GM23248 (cell line): ENCODE data around the gene DMRTC2. TPM values are rescaled to one million over a fixed set of nuclear protein-coding genes. Genes with fewer than 3 reads are reported as not detected.

Source experiments
- DNase-seq: peaks from one replicate; pipeline ENCODE4 v3.0.0-alpha.2; 2015
- H2AFZ ChIP-seq: fragments of 200-600 bp; sonication (generic); 2 replicates; pipeline ENCODE4 v1.6.1; 2016; ENCODE audit warnings: antibody characterized with exemption
- H3F3A ChIP-seq: fragments of 200-600 bp; sonication (generic); 2 replicates; pipeline ENCODE4 v1.6.1; 2016; ENCODE audit warnings: mild to moderate bottlenecking, antibody characterized with exemption, mixed run types; ENCODE audit not compliant: insufficient read depth
- H3K27ac ChIP-seq: fragments of 200-600 bp; sonication (generic); 2 replicates; pipeline ENCODE4 v1.5.1; 2016; ENCODE audit warnings: mild to moderate bottlenecking
- H3K27me3 ChIP-seq: fragments of 200-600 bp; sonication (generic); replicated peaks from 2 replicates; pipeline ENCODE4 v1.6.1; 2016; ENCODE audit warnings: mild to moderate bottlenecking; ENCODE audit not compliant: insufficient read depth
- H3K36me3 ChIP-seq: fragments of 200-600 bp; sonication (generic); 2 replicates; pipeline ENCODE4 v1.6.1; 2016; ENCODE audit warnings: low read depth, mild to moderate bottlenecking
- H3K4me1 ChIP-seq: fragments of 200-600 bp; sonication (generic); 2 replicates; pipeline ENCODE4 v1.6.1; 2016; ENCODE audit warnings: mild to moderate bottlenecking; ENCODE audit not compliant: insufficient read depth
- H3K4me2 ChIP-seq: fragments of 200-600 bp; sonication (generic); one replicate; pipeline ENCODE4 v1.6.1; 2016; ENCODE audit warnings: mild to moderate bottlenecking; ENCODE audit not compliant: unreplicated experiment
- H3K4me3 ChIP-seq: fragments of 200-600 bp; sonication (generic); 2 replicates; pipeline ENCODE4 v1.5.1; 2016; ENCODE audit warnings: mild to moderate bottlenecking
- H3K79me2 ChIP-seq: fragments of 200-600 bp; sonication (generic); 2 replicates; pipeline ENCODE4 v1.6.1; 2016; ENCODE audit warnings: mild to moderate bottlenecking; ENCODE audit not compliant: insufficient read depth
- H3K9ac ChIP-seq: fragments of 200-600 bp; sonication (generic); 2 replicates; pipeline ENCODE4 v1.6.1; 2016; ENCODE audit warnings: mild to moderate bottlenecking
- H3K9me2 ChIP-seq: fragments of 200-600 bp; sonication (generic); 2 replicates; pipeline ENCODE4 v1.6.1; 2016; ENCODE audit warnings: mixed run types, mild to moderate bottlenecking, moderate library complexity; ENCODE audit not compliant: insufficient read depth
- H3K9me3 ChIP-seq: fragments of 200-600 bp; sonication (generic); one replicate; pipeline ENCODE4 v1.6.1; 2017; ENCODE audit warnings: low read depth
- H4K20me1 ChIP-seq: fragments of 200-600 bp; sonication (generic); 2 replicates; pipeline ENCODE4 v1.6.0; 2016; ENCODE audit not compliant: insufficient read depth
- EZH2 ChIP-seq: fragments of 200-600 bp; sonication (generic); IDR thresholded peaks from 2 replicates; pipeline ENCODE4 v1.6.1; 2018; ENCODE audit warnings: antibody characterized with exemption, mild to moderate bottlenecking; ENCODE audit not compliant: insufficient read depth, poor library complexity, severe bottlenecking
- EZH2phosphoT487 ChIP-seq: fragments of 200-600 bp; sonication (generic); IDR thresholded peaks from 2 replicates; pipeline ENCODE4 v1.6.1; 2018; ENCODE audit warnings: antibody characterized with exemption, moderate library complexity, mild to moderate bottlenecking, low read depth; ENCODE audit not compliant: insufficient read depth
- WGBS, 2 experiments: methylation state at CpG; one replicate each; pipeline ENCODE4 v1.1.6; 2015 to 2017; ENCODE audit warnings: low lambda C conversion rate in 2 of 2, low coverage in 1 of 2; ENCODE audit errors: missing lambda C conversion rate in 2 of 2; 5-methylcytosine and 5-hydroxymethylcytosine counted together
- in situ Hi-C: fragments of 300-500 bp; cut with MboI; formaldehyde crosslinking; loops from 2 replicates; pipeline ENCODE4 v1.15.0; 2020
- polyA plus RNA-seq: library from polyadenylated mRNA; unstranded; fragments of >200 nt; fragmentation: Nextera tagmentation; extraction: Ambion mirVana; gene quantifications from 2 replicates; pipeline ENCODE4 v1.2.1, GENCODE V29; 2016
- total RNA-seq: library from RNA; depleted of rRNA; stranded (reverse); fragments of >200 nt; shearing (Covaris generic); gene quantifications from 2 replicates; pipeline ENCODE4 v1.2.3, GENCODE V29; 2014

The DMRTC2 gene
- total and polyA plus RNA-seq, 2 experiments from 2014 or later: not detected

DNA sequence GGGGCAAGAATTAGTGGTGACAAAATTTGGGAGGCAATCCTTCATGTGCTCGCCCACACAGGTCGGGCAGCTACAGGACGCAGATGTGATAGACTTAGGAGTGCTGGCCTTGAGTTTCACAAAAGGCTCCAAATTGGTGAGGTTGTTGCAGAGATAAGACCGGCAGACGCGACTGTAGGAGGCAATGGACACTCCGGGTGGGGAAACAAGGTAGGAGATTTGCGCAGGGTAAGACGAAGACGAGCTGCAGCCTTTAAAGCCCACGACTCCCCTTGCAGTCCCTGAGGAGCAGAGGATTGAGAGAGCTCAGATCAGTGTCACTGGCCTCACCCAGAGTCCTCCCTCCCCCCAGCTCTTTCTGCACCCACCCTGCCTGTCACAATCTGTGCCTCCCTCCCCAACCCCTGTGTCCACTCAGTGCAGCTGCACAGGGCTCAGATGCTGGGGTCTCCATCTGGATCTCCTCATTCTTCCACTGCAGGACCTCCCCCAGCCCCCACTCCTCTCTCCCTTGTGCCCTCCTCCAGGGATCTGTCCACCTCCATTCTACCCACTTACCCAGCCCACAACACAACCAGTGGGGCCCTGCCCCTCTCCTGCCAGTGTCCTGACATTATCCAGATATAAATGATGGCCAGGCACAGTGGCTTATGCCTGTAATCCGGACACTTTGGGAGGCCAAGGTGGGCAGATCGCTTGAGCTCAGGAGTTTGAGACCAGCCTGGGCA is 6.7 kb upstream of the DMRTC2 start:
- Histone ChIP-seq H3K9me2 (no peaks in the 10 kb centered on the region), H3F3A (no peaks in the 10 kb centered on the region), H2AFZ (no peak overlapping the region), H3K4me1 (no peaks in the 10 kb centered on the region), H3K27me3 (peaks cover 17% of the 10 kb centered on the region), H3K9me3 (no peaks in the 10 kb centered on the region), H3K9ac (no peak overlapping the region), H3K79me2 (no peaks in the 10 kb centered on the region), H3K4me3 (no peak overlapping the region), H3K27ac (no peak overlapping the region), H3K36me3 (no peaks in the 10 kb centered on the region), H4K20me1 (no peaks in the 10 kb centered on the region), H3K4me2 (no peak overlapping the region)
- DNase-seq: no peak
- 34 to 35% methylated on average over 12 to 13 of the region's 13 CpGs for WGBS, 2 experiments
- no peak for TF ChIP-seq EZH2
- no peak for TF ChIP-seq EZH2phosphoT487
- in situ Hi-C loops: no loop called here

DNA sequence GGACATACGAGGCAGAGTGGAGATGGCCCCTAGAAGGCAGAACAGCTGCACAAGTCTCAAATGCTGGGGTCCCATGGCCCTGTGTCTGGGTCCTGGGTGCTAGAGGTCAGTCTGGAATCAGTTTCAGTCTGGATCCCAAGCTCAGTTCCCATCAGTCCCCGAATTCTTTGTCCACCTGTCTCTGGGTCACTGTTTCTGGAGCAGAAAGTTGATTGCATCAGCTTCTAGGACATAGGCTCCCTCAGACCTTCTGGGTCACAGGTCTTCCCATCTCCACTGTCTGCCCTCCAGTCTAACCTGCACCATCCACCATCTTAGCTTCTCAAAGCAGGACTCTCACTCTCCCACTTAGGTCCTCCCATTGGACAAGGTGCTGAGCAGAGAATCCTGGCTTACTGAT is 5.6 kb upstream of the DMRTC2 start:
- in situ Hi-C loops: no loop called here
- DNase-seq: no peak

DNA sequence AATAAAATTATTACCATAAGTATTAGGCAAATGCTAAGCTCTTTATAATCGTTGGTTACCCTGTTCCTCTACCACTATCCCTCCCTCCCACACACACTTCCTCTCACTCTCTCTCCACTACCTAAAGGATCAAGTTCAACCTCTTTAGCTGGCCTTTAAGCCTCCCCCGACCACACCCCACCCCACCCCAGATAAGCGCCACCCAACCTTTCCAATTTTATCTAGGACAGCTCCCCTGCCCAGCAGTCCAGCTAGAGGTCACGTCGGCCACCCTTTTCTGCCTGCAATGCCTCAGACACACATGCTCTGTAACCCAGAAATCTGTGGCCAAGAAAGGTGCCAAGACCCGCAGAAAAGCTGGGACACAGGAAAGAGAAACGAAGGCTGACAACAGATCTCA is 1.5 kb upstream of the DMRTC2 start:
- Histone ChIP-seq H3K4me1 (no peaks in the 10 kb centered on the region), H3K9me3 (no peaks in the 10 kb centered on the region), H3F3A (no peaks in the 10 kb centered on the region), H3K4me2 (no peak overlapping the region), H3K9me2 (no peaks in the 10 kb centered on the region), H3K27ac (no peak overlapping the region), H2AFZ (no peak overlapping the region), H3K27me3 (peaks cover 12% of the 10 kb centered on the region), H3K9ac (no peak overlapping the region), H3K36me3 (no peaks in the 10 kb centered on the region), H4K20me1 (no peaks in the 10 kb centered on the region), H3K4me3 (no peak overlapping the region), H3K79me2 (no peaks in the 10 kb centered on the region)
- TF ChIP-seq EZH2 (no peak), EZH2phosphoT487 (no peak)
- in situ Hi-C loops: no loop called here
- WGBS, 2 experiments: 43 to 54% methylated on average over 6 to 7 of the region's 7 CpGs
- no peak for DNase-seq

More for the DNA sequence above, 5.6 kb upstream of the DMRTC2 start:
- Histone ChIP-seq H3K79me2 (no peaks in the 10 kb centered on the region), H3K9ac (no peak overlapping the region), H4K20me1 (no peaks in the 10 kb centered on the region), H3K4me2 (no peak overlapping the region), H3F3A (no peaks in the 10 kb centered on the region), H3K36me3 (no peaks in the 10 kb centered on the region), H3K9me2 (no peaks in the 10 kb centered on the region), H3K27me3 (peaks cover 15% of the 10 kb centered on the region), H3K4me1 (no peaks in the 10 kb centered on the region), H3K4me3 (no peak overlapping the region), H3K27ac (no peak overlapping the region), H3K9me3 (no peaks in the 10 kb centered on the region), H2AFZ (no peak overlapping the region)
- TF ChIP-seq EZH2phosphoT487 (no peak), EZH2 (no peak)
- 8 to 23% methylated on average over 2 of the region's 2 CpGs for WGBS, 2 experiments

DNA sequence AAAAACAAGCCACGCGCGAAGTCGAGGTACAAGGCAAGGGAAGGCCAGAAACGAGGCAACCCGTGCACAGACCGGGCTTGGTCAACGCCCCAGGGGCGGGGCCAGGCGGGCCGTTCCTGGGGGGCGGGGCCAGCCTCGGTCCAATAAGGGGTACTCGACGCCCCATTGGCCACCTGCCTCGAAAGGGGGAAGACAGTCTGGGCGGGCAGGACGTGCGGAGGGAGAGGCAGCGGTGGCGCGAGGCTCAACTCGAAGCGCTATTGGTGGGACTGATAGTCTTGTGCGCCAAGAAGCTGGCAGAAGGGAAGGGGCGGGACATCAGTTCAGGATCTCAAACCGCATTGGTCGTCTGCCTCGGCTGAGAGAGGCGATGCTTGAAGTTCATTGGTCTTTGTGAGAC is 241 bp upstream of the DMRTC2 start, which contains the start of gene LYPD4:
Gene LYPD4, minus strand, starts transcription at position 83 of the 400 bp plus-strand sequence. CDS start 5,398 bp downstream, outside the sequence.
- Histone ChIP-seq H3K27me3 (peaks cover 17% of the 10 kb centered on the region), H3K36me3 (no peaks in the 10 kb centered on the region), H3K9me2 (no peaks in the 10 kb centered on the region), H3K4me1 (no peaks in the 10 kb centered on the region), H3F3A (no peaks in the 10 kb centered on the region), H3K4me3 (no peak within 1 kb of the TSS), H3K79me2 (no peaks in the 10 kb centered on the region), H4K20me1 (no peaks in the 10 kb centered on the region), H2AFZ (no peak within 1 kb of the TSS), H3K4me2 (no peak within 1 kb of the TSS), H3K27ac (no peak within 1 kb of the TSS), H3K9me3 (no peaks in the 10 kb centered on the region), H3K9ac (no peak within 1 kb of the TSS)
- 75 to 91% methylated on average over 22 to 30 of the region's 30 CpGs for WGBS, 2 experiments
- TF ChIP-seq EZH2 (no peak), EZH2phosphoT487 (no peak)
- DNase-seq: no peak
- in situ Hi-C loops: no loop called here
